CD4-positive, alpha-beta T cell treated with Interleukin-2 at 100 ng/mL for 4 hours (primary cell): ENCODE measurements around the gene HOTAIR.

Experiments used
- DNase-seq: peaks from one replicate; pipeline ENCODE4 v3.0.0-alpha.2; 2020; ENCODE audit warnings: low spot score

The HOTAIR gene

GRCh38 chr12:53927220-53928029 is 47.3 kb downstream of the HOTAIR start:
- DNase-seq: no peak

- no peak for DNase-seq
These were observed 50.0 kb downstream of the HOTAIR start for GRCh38 chr12:53924521-53925405.

GRCh38 chr12:53916788-53917655 is 57.7 kb downstream of the HOTAIR start:
- no peak for DNase-seq
